ENCODE results near the gene NUTF2.
A peak's percentile ranks its signal among the peaks of the same experiment; 100 is the strongest.
"Not testable (repeated sequence)": the region's sequence is repeated elsewhere in the genome, so short reads cannot be mapped to it uniquely, and the experiment has no call there.

Gene NUTF2

DNA sequence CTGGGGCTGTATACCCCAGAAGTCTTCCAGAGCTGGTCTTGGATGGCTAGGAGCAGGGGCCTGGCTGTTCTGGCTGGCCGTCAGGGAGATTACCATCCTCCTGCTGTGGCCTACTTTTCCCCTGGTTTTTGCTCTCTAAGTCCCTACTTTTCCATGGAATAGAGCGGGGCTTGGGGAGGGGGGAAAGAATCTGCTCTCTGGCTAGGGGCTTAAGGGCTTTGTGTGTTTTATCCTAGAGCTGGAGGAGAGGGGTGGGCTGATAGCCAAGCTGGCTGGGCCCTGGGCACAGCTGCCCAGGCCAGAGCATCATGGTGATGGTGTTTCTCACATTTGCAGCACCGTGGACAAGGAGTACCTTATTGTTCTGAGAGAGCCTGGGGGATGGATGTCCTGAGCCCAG, 41.6 kb downstream of the NUTF2 start:
- DNase-seq: no peak

GRCh38 chr16:67892375-67892774, 45.6 kb downstream of the NUTF2 start:
- DNase-seq: no peak

- DNase-seq: peak; percentile 92
Observed at GRCh38 chr16:67892899-67893742, 46.4 kb downstream of the NUTF2 start, which contains the start of gene PSKH1. TSS of gene PSKH1 (plus strand) at chr16:67893254. CDS start at chr16:67908750, 15,496 bp downstream.

DNA sequence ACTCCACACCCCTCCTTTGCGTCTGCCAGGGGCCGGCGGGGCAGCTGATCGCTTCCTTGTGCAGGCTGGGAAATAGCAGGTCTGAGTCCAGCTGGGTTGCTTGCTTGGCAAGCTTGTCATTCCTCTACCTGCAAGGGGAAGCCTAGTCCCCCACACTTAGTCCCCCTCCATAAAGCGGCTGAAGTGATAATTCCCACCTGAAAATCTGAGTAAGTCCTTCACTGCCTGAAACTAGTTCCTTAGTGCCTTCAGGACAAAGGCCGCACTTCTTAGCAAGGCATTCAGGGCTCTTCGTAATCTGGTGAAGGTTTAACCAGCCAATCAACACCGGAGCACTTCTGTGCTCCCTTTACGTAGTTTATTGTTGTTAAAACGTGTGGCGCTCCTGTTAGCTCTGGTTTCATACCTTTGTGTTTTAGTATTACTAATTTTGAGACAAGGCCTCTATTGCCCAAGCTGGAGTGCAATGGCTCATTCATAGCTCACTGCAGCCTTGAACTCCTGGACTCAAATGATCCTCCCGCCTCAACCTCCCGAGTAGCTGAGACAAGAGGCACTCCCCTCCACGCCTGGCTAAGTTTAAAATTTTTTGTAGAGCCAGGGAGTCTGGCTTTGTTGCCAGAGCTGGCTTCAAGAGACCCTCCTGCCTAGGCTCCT, 47.1 kb downstream of the NUTF2 start:
- DNase-seq: no peak

DNA sequence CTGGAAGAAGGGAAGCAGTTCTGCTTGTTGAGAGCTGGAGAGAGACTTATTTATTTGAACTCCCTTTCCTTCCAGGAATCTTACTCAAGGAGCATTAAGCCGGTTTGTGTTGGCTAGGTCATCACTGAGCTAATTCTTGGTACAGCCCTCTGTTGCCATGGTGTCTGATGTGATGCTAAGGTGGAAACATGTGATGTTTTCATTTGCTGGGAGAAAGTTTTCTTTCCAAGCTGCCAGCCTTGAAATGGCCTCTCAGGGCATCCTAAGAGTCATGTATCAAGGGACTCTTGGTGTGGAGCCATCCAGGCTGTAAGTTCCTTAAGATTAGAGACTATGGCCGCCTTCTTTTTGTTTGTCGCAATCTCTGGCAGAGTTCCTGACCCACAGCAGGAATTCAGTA, 50.5 kb downstream of the NUTF2 start:
- no peak for DNase-seq

DNA sequence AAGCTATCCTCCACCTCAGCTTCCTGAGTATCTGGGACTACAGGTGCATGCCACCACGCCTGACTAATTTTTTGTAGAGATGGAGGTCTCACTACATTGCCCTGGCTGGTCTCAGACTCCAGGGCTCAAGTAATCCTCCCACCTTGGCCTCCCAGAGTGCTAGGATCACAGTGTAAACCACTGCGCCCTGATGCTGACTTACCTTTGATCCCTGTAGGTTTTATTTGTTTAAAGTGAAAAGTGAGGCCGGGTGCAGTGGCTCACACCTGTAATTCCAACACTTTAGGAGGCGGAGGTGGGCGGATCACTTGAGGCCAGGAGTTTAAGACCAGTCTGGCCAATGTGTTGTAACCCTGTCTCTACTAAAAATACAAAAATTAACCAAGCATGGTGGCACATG, 55.0 kb downstream of the NUTF2 start:
- DNase-seq: no peak

DNA sequence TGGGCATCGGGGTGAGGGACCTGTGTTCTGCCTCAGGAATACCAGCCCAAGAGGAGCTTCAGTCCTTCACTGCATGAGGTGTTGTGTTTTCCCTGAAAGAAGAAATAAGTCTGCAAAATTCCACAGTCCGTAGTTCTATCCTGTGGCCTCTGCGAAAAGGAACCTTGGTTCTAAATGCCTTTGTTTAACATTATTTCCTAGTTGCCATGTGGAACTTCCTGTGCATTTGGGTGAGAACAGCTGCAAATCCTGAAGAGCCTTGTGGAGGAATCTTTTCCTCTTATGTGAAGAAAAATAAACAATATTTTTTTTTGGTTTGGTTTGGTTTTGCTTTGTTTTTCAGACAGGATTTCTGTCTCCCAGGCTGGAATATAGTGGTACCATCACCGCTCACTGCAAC, 56.1 kb downstream of the NUTF2 start:
- DNase-seq: no peak

GRCh38 chr16:67907397-67908180, 60.9 kb downstream of the NUTF2 start:
- no peak for DNase-seq

- DNase-seq: no peak
Observed at GRCh38 chr16:67909056-67909742, 62.5 kb downstream of the NUTF2 start.

GRCh38 chr16:67910158-67910557, 63.4 kb downstream of the NUTF2 start:
- DNase-seq: no peak

- DNase-seq: no peak
Observed at GRCh38 chr16:67914758-67915495, 68.2 kb downstream of the NUTF2 start.

GRCh38 chr16:67915496-67915769, 68.7 kb downstream of the NUTF2 start:
- DNase-seq: not testable (repeated sequence)

DNA sequence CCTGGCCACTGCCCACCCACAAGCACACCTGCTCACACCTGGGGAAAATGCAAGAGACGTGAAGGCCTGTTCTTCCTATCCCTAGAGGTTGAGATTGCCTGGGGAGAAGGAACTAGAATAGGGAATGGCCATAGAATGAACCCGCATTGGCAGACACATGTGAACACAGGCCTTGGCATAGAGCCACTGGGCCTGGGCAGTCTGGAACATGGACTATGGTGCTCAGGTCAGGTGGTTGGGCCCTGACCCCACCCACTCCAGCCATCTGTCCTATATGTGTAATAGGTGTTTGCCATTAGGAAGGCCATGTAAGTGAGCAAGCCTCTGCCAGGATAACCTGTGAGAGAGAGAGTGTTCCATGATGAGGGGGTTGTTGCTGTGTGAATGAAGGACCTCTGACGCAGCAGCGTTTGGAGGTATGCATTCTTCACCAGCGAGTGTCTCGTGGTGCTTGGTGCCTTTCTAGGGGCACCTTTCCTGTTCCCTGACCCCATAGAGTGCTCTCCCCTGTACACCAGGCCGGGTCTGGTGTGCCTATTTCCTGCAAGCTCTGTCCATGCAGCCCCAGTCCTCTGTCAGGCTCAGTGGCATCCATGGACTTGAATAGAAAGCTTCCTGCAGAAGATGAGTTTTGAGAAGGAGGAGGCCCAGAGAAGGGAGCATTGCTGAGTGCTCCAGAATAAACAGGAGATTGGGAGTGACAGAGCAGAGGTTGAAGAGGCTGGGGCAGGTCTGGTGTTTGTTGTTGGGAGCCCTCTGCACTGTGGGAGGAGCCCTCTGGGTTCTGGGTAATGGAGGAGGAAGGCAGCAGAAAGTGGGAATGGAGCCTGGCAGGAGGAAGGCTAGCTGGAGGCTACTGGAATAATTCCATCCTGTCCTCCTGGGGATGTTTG, 69.3 kb downstream of the NUTF2 start:
- no peak for DNase-seq

GRCh38 chr16:67917140-67917851, 70.6 kb downstream of the NUTF2 start:
- no peak for DNase-seq

GRCh38 chr16:67917852-67918236, 71.1 kb downstream of the NUTF2 start:
- DNase-seq: no peak

DNA sequence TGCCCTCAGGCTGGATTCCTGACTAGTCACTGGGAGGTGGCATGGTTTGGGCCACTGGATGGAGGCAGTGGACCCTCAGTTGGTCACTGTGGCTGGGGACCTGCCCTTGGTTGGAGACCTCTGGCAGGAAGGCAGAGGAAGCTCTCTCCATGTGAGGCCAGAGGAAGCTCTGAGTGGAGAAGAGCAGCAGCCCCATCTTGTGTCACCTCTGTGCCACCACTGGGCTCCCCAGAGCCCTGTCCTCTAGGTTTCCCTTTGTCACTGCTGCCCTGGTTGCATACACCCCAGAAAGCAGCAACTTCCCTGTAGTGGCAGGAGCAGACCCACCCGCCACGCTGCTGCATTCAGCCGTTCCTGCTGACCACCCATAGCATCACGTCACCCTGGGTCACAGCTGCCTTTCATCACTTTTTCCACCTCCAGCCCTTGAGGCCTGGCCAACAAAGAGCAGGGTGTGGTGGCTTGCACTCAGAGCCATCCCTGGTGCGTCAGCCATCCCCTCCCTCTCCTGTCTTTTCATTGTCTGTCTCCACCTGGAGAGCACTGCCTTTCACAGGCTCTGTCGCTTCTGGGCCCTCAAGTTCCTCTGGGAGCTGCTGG, 73.0 kb downstream of the NUTF2 start:
- DNase-seq: no peak
